GM20431 (cell line): Measurements from ENCODE around the gene GRAP2.
"Not testable (repeated sequence)": the region's sequence is repeated elsewhere in the genome, so short reads cannot be mapped to it uniquely, and the experiment has no call there.

Experiments used
- in situ Hi-C: fragments of 300-500 bp; cut with MseI, MboI; formaldehyde crosslinking; loops from one replicate; pipeline ENCODE4 v1.15.0; 2020; ENCODE audit warnings: low sequenced_read_pairs; ENCODE audit not compliant: unreplicated experiment

The GRAP2 gene

DNA sequence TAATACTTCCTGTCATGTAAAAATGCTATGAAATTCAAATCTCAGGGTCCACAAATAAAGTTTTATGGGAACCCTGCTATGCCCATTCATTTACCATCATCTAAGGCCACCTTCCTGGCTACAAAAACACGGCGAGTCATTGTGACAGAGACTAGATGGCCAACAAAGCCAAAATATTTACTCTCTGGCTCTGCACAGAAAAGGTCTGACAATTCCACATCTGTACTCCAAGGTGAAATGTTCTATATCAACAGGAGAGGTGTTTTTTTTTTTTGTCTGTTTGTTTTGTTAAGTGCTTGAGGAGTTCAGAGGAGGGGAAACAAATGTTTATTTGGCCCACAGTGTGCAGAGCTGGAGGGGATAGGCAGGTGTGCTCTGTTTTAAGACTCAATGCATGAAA, 40.7 kb downstream of the GRAP2 start:
- in situ Hi-C loops: no loop called here

DNA sequence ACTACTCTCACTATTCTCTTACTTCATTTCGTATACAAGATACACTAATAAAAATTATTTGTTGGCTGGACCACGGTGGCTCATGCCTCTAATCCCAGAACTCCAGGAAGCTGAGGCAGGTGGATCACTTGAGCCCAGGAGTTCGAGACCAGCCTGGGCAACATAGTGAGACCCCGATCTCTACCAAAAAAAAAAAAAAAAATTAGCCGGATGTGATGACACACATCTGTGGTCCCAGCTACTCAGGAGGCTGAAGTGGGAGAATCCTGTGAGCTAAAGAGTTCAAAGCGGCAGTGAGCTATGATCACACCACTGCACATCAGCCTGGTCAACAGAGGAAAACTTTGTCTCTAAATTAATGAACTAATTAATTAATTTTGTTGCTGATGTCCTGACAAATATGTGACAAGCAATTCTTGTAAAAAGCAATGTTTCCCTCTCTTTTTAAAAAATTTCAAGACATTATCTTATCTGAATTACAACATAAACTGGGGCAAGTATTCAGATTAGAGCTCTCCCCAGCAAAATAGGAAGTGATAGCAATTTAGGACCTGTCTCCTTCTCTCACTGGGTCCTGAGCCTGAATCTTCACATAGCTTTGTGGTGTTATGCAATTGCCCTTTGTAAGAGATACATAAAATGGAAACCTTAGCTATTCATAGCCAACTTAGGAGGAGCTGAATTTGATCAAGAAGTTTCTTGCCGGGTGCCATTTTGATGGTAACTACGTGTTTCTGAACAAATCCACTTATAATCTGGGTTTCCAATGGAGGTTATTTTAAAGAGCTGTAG, 41.8 kb downstream of the GRAP2 start:
- in situ Hi-C loops: no loop called here

DNA sequence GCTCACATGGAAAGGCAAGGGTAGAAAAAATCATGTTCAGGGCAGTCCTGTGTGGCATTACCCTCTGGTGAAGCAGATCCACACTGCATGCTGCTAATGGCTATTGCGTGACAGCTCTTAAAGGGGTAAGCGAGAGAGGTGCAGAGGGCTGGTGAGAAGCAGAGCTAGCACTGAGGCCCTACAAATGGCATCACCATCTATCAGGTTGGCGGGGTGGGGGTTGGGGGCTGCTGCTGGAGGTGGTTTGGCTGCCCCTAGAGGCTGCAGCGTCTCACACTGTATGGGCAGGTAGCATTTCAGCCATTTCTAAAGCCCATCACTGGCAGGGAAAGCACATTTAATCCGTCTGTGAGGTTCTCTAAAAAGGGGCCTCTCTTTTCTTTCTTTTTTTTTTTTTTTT, 42.5 kb downstream of the GRAP2 start:
- in situ Hi-C loops: no loop called here

DNA sequence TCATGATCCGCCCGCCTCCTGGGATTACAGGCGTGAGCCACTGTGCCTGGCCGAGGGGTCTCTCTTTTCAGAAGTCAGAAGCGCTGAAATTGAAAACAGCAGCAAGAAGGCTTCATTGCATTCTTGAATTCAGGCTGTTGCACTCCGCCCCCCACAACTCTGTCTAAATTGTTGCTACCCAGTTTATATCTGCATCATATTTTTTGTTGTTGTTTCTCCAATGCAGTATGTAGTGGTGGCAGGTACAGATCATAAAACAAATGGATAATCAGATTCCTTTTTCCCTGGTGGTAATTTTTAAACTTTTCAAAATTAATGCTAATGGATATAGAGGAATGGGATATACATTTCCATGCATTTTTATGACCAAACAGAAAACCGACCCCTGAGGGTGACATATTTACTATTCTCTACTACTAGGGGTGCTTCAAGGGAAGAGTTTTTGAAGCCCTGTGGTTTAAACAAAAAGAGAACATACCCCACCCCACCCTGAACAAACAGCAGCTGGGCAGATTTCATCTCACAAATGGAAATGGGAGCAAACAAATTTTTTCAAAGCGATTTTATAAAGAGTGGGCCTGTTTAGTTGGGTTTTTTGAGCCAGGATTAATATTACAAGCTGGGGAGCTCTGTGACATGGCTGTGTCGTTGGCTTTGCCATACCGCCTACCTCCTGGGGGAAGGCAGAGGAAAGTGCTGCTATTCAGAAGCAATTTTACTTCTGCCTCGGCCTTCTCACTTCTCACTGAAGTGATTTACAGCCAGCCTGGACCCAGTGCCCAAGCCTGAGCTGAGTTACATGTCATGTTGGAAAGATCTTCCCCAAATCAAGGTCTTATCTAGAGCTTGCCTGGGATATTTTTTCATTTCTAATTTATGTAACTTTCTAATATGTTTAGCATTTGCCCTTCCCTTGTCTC, 43.3 kb downstream of the GRAP2 start:
- in situ Hi-C loops: no loop called here

DNA sequence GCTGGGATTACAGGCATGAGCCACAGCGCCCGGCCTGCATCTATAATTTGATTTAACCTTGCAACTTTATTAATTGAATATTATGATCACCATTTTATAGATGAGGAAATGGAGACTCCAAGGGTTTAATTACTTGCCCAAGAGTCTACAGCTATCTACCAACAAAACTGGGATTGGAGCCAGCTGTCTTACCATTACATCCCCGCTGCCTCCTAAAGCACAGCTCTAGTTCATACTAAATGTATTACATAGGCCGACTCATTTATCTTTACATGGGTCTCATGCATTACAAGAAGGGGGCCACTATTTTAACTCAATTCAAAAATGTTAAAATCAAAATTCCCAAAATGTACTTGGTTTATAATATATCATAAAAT, 45.2 kb downstream of the GRAP2 start:
- in situ Hi-C loops: no loop called here

DNA sequence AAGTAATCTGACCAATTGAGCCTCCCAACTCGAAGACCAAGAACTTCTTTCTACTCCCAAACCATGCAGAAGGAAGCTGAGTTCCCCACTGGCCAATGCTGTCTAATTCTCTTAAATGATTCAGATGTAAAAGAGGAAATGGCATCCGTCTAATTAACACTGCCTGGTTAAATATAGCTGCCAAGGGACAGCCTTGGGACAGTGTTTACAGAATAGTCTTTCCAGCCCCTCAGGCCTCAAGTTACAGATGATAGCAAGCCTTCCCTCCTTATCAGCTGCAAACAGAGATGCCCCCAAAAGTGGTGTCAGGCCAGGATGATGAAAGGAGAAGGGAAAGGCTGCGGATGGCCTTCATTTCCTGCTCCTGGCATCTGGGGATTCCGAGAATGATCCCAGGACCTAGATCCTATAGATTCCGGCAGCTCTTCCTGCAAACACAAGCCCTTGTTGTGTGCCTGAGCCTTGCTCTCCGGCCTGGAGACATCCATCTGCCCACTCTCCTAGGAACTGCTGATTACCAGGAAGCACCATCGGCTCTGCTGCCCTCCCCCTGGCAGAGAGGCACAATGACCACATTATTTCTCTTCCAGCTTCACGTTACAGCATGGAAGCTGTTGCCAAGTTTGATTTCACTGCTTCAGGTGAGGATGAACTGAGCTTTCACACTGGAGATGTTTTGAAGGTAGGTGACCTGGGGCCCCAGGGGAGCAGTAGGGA, 45.8 kb downstream of the GRAP2 start:
- in situ Hi-C loops: no loop called here

DNA sequence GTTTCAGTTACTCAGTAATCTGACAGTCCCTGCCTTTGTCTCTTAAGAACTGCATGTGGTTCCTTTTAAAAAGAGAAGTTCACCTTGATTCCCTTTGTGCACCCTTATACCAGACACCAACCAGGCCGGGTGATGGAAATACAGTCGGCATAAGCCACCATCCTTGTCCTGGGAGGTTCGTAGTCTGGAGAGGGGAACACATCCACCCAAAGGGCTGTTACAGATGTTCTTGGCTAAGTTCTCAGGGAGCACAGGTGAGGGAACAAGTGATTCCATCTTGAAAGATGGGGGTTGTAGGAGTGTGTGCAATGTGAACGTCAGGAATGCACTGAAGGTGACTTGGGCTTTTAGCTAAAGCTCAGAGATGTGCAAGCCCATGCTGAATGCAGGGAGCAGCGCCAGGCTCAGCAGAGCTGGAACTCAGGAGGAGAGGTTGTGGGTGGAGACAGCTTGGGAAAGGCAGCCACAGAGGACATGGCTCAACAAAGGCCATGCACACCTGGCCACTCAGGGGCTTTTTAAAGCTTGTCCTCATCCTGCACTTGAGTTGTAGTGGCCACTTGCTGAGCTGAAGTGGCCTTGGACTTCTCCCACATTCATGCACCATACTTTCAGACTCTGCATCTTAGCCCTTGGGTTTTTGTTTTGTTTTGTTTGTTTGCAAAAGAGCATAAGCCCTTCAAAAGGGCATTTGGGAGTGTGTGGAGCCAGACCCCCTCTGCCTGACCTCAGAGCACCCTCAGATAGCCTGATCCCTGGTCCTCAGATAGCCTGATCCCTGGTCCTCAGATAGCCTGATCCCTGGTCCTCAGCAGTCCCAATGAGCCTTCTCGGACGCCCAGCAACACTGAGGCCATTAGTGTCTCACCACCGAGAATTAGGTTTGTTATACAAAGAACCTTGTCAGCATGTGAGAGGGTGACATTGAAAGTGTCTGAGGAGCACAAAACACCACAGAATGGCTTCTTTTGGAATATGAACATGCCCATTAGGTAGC, 46.6 kb downstream of the GRAP2 start:
- in situ Hi-C loops: no loop called here

DNA sequence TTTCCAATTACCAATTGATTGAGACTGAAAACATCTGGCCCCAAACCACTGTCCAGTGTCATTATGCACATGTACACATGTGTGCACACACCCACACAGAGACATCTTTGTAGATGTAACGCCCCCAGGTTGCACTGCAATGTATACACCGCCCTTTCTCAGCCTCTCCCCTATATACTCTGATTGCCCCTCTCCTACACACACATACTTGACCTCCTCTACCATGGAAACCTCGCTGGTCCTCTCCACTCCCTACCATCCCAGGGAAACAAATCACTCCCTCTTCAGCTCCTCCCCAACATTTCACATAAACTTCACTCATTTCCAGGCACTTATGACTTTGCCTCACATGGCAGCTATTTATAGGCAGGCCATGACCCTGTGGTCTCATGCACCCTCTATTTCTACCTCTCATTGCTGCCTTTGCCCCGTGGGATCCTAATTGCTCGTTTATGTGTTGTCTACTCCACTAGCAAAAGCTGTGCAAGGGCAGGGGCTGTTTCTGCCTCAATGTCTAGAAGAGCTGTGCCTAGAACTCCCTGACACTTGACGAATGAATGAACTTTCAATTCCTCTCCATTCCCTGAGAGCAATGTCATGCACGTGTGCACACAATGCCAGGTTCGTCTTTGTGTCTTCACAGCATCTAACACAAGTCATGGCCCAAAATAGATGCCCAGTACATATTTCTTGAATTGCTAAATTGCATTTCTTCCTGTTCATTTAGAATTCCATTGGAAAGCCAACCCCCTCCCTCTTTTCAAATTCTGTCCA, 49.3 kb downstream of the GRAP2 start:
- in situ Hi-C loops: no loop called here

DNA sequence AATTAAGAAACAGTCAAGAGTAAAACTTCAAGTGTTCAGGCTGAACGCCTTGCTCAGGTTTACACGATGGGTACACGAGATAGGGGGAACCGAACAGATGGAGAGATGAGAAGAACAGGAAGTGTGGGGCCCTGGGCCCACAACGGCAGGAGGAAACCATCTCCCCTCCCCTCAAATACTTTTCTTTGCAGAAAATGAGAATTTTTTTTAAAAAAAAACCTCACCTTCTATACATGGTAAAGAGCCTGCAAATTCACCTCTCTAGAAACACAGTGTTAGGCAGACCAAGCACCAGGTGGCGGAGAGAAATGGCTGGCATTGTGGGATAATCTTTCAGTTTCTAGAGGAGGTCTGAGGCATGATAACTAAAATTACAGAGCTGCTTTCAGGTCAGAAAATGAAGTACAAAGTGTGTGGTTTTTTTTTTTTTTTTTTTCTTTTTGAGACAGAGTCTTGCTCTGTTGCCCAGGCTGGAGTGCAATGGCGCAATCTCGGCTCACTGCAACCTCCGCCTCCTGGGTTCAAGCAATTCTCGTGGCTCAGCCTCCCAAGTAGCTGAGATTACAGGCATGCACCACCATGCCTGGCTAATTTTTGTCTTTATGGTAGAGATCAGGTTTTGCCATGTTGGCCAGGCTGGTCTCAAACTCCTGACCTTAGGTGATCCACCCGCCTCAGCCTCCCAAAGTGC, 50.9 kb downstream of the GRAP2 start:
- in situ Hi-C loops: not testable (repeated sequence)

DNA sequence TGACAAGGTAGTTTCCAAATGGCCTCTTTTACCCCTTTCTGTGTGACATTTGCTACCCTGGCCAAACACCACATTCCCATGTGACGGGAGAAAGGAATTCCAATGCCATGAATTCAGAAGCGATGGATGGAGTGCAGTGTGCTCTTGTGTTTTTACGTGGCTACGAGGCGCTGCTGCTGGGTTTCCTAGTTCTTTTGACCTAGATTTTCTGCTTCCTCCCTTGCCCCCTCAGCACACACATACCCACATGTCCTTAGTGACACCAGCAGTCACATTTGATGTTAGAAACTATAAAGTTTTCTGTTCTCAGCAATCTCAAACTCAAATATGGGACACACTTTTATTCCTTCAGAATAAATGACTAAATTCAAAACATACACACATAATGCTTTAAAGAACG, 51.5 kb downstream of the GRAP2 start:
- in situ Hi-C loops: no loop called here

DNA sequence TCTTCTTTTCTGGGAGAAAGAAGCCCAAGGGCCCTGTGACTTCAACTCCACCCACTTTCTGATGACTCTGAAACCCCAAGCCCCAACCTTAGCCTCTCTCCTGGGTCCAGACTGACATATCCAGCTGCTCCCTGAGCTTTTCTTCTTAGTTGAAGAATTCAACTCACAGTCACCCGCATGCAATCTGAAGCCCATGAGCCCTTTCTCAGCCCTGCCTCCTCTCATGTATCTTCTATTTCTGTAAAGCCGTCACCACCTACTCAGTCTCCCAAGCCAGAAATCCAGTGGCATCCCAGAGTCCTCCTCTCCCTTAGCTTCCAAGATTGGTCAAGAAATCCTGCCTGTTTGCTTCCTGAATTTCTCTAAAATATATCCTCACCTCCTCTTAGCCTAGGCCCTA, 52.2 kb downstream of the GRAP2 start:
- in situ Hi-C loops: no loop called here

DNA sequence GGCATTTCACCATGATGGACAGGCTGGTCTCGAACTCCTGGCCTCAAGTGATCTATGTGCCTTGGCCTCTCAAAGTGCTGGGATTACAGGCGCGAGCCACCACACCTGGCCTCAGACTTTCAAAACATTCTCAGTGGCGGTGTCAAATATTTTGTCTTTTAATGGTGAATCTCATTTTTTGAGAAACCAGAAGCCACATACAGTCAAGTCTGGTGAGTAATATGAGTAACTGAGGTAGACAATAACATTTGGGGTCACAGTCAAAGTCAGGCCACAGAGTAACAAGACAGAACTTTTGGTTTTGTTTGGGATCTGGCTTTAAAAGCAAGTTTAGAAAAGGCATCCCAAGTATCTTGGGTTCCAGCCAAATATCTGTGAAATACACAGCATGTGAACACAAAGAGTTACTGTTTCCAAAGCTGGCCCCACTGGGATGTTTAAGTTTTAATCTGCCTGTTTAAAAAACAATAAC, 53.7 kb downstream of the GRAP2 start:
- in situ Hi-C loops: no loop called here

DNA sequence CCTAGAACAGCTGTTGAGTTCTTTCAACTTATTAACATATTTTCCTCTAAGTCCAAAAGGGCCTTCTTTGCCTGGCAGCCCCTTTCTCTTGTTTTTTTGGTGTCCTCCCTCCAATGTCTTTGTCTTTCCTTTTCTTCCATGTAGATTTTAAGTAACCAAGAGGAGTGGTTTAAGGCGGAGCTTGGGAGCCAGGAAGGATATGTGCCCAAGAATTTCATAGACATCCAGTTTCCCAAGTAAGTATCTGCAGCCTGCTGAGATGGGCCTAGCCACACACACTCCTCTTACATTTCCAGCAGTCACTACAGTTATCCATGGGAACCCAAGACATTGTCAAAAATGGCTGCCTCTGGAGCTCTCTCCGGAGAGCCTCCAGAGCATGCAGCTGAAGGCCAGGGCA, 54.8 kb downstream of the GRAP2 start:
- in situ Hi-C loops: no loop called here

DNA sequence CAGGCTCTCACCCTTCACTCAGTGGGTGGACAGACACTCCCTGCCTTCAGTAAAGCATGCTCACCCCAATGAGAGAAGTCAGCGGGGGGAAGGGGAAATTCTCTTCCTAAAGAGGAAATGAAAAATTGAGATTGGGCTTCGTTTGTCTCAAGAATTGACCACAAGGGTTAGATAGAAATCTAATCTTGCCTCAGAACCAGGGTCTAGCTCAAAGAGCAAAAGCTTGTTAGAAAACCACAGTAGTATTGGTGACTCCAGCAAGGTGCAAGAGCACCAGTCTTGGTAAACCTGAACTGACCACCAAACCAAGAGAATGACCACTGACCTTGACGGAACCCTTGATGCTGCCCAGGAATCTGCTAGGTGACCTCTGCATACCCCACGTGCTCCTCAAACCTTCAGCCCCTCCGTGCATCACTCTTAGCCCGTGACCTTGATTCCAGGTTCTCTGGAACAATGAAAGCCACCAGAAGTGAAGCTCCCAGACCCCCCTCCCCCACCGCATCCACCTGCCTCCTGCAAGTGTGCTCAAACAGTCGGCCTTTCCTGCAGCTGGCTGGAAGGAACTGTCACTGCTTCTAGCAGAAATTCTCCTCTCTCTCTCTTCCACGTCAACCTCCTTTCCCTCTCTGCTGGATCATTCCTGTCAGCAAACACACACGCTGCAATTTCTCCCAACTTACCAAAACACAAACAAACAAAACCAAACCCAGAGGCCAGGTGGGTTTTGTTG, 56.2 kb downstream of the GRAP2 start:
- in situ Hi-C loops: no loop called here

DNA sequence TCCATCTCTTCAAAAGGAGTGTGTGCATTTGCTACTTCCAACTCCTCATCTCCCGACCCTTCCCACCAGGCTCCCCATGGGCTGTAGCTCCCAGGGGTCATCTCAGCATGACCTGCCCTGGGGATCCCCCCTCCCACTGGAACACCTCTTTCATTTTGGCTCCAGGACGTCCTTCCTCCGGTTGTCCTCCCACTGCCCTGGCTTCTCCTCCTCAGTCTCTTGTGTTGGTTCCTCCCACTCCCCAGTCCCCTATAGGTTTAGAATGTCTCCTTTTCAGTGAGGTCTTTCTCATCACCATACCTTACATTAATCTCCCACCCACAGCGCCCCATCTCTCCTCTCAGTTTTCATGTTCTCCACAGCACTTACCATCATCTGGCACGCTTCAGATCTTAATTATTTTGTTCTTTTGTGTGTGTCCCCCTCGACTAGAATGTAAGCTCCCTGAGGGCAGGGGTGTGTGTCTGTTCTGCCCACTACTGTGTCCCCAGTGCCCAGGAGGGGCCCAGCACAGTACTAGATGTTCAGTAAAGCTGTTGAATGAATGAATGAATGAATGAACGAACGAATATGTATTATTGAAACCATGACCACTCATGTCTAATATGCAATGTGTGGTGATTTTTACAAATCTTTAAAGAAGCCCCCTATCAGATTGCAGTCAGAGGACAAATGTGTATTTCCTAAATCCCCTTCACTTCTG, 57.3 kb downstream of the GRAP2 start:
- in situ Hi-C loops: no loop called here

DNA sequence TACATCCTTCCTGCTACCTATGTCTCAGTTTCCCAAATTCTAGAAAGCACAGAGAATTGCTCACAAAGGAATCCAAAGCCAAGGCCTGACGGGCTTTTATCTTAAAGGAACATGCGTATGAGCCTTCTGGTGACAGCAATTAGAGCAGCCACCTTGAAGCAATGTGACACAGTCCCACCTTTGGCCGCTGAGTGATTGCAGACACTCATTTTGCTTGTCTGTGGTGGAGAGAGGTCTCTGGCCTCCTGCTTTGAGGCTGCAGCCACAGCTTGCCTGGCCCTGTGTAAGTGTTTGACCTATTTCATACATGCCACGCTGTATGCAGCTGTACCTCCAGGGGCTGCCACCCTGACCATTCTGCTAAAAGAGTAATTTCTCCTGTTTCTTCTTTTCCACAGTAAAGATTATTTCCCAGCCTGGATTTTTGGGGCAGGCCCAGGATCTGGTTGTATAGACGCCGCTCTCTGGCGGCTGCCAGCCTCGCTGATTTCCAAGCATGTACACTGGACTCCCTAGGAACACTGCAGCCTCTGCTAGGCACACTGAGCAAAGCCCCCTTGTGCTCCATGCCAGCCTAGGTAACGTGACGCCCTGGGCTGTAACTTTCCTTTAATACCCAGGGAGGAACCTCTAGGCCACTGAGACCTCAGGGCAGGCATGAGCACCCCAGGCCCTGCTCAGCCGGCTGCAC, 58.2 kb downstream of the GRAP2 start:
- in situ Hi-C loops: no loop called here
